Measurements from ENCODE around the gene LCN9.

GRCh38 chr9:135671591-135672041 is 8.5 kb downstream of the LCN9 start:
- TF ChIP-seq EZH2 (optimal IDR thresholded peaks at IDR 0.05; ENCODE audit: low read depth, low read length) = no peak
- peak; percentile 21 for TF ChIP-seq CTCF (IDR thresholded peaks at IDR 0.05; ENCODE audit: low read length)
- TF ChIP-seq EZH2phosphoT487 (IDR thresholded peaks at IDR 0.05; ENCODE audit: low read length) = no peak

Data from MM.1S (cell line).